HEK293T (cell line): Measurements from ENCODE around the gene C1orf174.

ENCODE experiments used
- ARNT ChIP-seq: fragments of 450-650 bp; IDR thresholded peaks from 2 replicates; pipeline ENCODE4 v1.6.1; 2017; ENCODE audit warnings: mild to moderate bottlenecking
- BHLHE40 ChIP-seq: fragments of 450-650 bp; IDR thresholded peaks from 2 replicates; pipeline ENCODE4 v1.6.1; 2016; ENCODE audit warnings: mild to moderate bottlenecking, moderate library complexity, borderline replicate concordance
- ELF4 ChIP-seq: fragments of 450-650 bp; IDR thresholded peaks from 2 replicates; pipeline ENCODE4 v1.6.1; 2017; ENCODE audit warnings: antibody characterized with exemption
- HDGF ChIP-seq: fragments of 450-650 bp; IDR thresholded peaks from 2 replicates; pipeline ENCODE4 v1.6.1; 2017; ENCODE audit warnings: antibody characterized with exemption, borderline replicate concordance
- SUZ12 ChIP-seq: fragments of 450-650 bp; IDR thresholded peaks from 2 replicates; pipeline ENCODE4 v1.6.1; 2016; ENCODE audit warnings: mild to moderate bottlenecking
- TARDBP ChIP-seq: fragments of 450-650 bp; IDR thresholded peaks from 2 replicates; pipeline ENCODE4 v1.6.1; 2016
- ZNF384 ChIP-seq: fragments of 450-650 bp; IDR thresholded peaks from 2 replicates; pipeline ENCODE4 v1.6.1; 2016

DNA sequence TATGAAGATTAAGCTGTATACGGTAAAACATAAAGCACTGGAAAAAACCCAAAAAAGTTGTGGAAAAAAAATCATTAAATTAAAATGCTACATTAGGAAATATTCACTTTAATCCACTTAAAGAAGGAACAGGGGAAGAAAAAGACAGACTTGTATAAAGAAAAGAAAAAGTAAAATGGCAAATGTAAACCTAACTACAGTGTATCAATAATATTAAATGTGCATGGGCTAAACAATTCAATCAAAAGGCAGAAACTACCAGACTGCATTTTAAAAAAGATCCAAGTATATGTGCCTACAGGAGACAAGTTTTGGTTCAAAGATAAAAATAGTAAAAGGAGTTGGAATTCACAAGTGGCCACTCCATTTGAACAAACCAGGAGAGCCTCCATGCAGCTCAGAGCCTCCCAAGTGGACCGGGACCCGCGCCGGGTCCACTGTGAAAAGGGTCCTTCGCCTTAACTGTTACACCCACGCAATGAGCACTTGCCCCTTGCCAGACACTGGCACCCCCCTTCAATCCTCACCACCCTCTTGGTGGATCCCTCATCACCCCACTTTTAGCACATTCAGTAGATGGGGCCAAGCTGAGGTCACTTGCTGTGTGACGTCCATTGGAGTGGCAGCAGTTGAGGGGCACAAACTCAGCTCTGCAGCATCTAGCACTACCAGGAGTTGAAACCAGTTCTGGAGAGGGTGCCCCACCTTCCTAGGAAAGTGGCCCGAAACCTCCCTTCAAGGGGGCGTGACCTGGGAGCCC, 898 bp downstream of the C1orf174 start:
- TF ChIP-seq BHLHE40 (no peak), ZNF384 (no peak), TARDBP (no peak), SUZ12 (no peak), ELF4 (no peak), HDGF (no peak), ARNT (no peak)
